Measurements from ENCODE around the gene MAML1.

MAML1 gene

GRCh38 chr5:179794575-179794974 lies 62.0 kb downstream of the MAML1 start:
- no peak for DNase-seq

- no peak for DNase-seq
Observed at GRCh38 chr5:179795049-179795862, 62.6 kb downstream of the MAML1 start.

GRCh38 chr5:179795863-179796833 lies 63.5 kb downstream of the MAML1 start:
- DNase-seq, result peak in 1 of 2 experiments; percentile 71

- DNase-seq, result no peak
Observed at GRCh38 chr5:179796877-179797608, 64.4 kb downstream of the MAML1 start.

- DNase-seq, result no peak
Observed at GRCh38 chr5:179797741-179798140, 65.1 kb downstream of the MAML1 start.

- no peak for DNase-seq
Observed at GRCh38 chr5:179798144-179798770, 65.6 kb downstream of the MAML1 start.

GRCh38 chr5:179798771-179799643 lies 66.4 kb downstream of the MAML1 start:
- no peak for DNase-seq

- DNase-seq, result no peak
Observed at GRCh38 chr5:179799644-179799973, 67.0 kb downstream of the MAML1 start.

- no peak for DNase-seq
Observed at GRCh38 chr5:179800071-179800695, 67.6 kb downstream of the MAML1 start.

GRCh38 chr5:179800696-179801201 lies 68.1 kb downstream of the MAML1 start:
- DNase-seq, result no peak

GRCh38 chr5:179801304-179802206 lies 68.9 kb downstream of the MAML1 start:
- DNase-seq, result no peak

GRCh38 chr5:179802207-179802883 lies 69.7 kb downstream of the MAML1 start:
- DNase-seq, result no peak

- DNase-seq, result no peak
Observed at GRCh38 chr5:179802950-179803562, 70.4 kb downstream of the MAML1 start.

GRCh38 chr5:179803651-179804554 lies 71.3 kb downstream of the MAML1 start:
- DNase-seq, result no peak

GRCh38 chr5:179804555-179804947 lies 71.9 kb downstream of the MAML1 start:
- no peak for DNase-seq

- no peak for DNase-seq
Observed at GRCh38 chr5:179805070-179805528, 72.5 kb downstream of the MAML1 start.

GRCh38 chr5:179805529-179806249 lies 73.1 kb downstream of the MAML1 start:
- no peak for DNase-seq
